Uterus (tissue), 2 donors: ENCODE measurements around the gene ZNF616.

ENCODE experiments used
- CTCF ChIP-seq, 4 experiments: fragments of 200-600 bp in 2 of 4; fragments of 450-650 bp in 2 of 4; sonication (generic) in 2 of 4; IDR thresholded peaks; one replicate each; pipeline ENCODE4 v1.5.1; 2016 to 2019; ENCODE audit warnings: antibody characterized with exemption in 4 of 4, mild to moderate bottlenecking in 2 of 4, moderate library complexity in 1 of 4
- POLR2A ChIP-seq, 2 donors: fragments of 450-650 bp; IDR thresholded peaks; one replicate each; pipeline ENCODE4 v1.6.1; 2016; ENCODE audit warnings: antibody characterized with exemption in 2 of 2, mild to moderate bottlenecking in 1 of 2, moderate library complexity in 1 of 2

- TF ChIP-seq CTCF (IDR thresholded peaks at IDR 0.05), result no peak
- TF ChIP-seq POLR2A (IDR thresholded peaks at IDR 0.05), result no peak
These were observed 74.3 kb downstream of the ZNF616 start for GRCh38 chr19:52065399-52065798.
